GM23338 (cell line): ENCODE data around the gene CLEC1A.

Experiments
- CTCF ChIP-seq, 2 experiments: fragments of 200-600 bp in 1 of 2; sonication (generic) in 1 of 2; conservative IDR thresholded peaks; 2 replicates each; pipeline versions ENCODE4 v1.5.1 to v1.6.1; 2016 to 2017; ENCODE audit warnings: antibody characterized with exemption in 2 of 2, low read depth in 2 of 2, mild to moderate bottlenecking in 2 of 2, moderate library complexity in 1 of 2
- ETS1 ChIP-seq: IDR thresholded peaks from 2 replicates; pipeline ENCODE4 v1.6.1; 2016; ENCODE audit warnings: antibody characterized with exemption
- EZH2 ChIP-seq: fragments of 200-600 bp; sonication (generic); IDR thresholded peaks from one replicate; pipeline ENCODE4 v1.8.0; 2017; ENCODE audit warnings: antibody characterized with exemption, mild to moderate bottlenecking, low read depth; ENCODE audit not compliant: unreplicated experiment
- EZH2phosphoT487 ChIP-seq: fragments of 200-600 bp; sonication (generic); IDR thresholded peaks from one replicate; pipeline ENCODE4 v1.8.1; 2018; ENCODE audit warnings: antibody characterized with exemption; ENCODE audit not compliant: unreplicated experiment
- JUNB ChIP-seq: IDR thresholded peaks from one replicate; pipeline ENCODE4 v1.6.1; 2016; ENCODE audit warnings: antibody characterized with exemption; ENCODE audit not compliant: unreplicated experiment
- POLR2AphosphoS5 ChIP-seq: IDR thresholded peaks from 2 replicates; pipeline ENCODE4 v1.6.1; 2016; ENCODE audit warnings: antibody characterized with exemption, low read depth
- REST ChIP-seq: IDR thresholded peaks from one replicate; pipeline ENCODE4 v1.6.1; 2018; ENCODE audit warnings: antibody characterized with exemption; ENCODE audit not compliant: unreplicated experiment
- ZNF114 ChIP-seq: fragments of 250-450 bp; sonication (Bioruptor Pico); IDR thresholded peaks from 2 replicates; pipeline ENCODE4 v1.5.0; 2020; ENCODE audit warnings: mild to moderate bottlenecking, moderate library complexity
- ZNF331 ChIP-seq: fragments of 250-450 bp; sonication (Bioruptor Pico); IDR thresholded peaks from 2 replicates; pipeline ENCODE4 v1.5.0; 2020; ENCODE audit warnings: low read depth, mild to moderate bottlenecking, moderate library complexity

- TF ChIP-seq CTCF (conservative IDR thresholded peaks at IDR 0.05; ENCODE audit: low read depth in 2 of 2): no peak
- TF ChIP-seq ZNF331 (CRISPR knock-in tag): no peak
- TF ChIP-seq EZH2phosphoT487: no peak
- TF ChIP-seq REST: no peak
- no peak for TF ChIP-seq EZH2
- TF ChIP-seq ZNF114: no peak
- TF ChIP-seq JUNB: no peak
- no peak for TF ChIP-seq POLR2AphosphoS5
- TF ChIP-seq ETS1: no peak
These were observed 46.4 kb downstream of the CLEC1A start for GRCh38 chr12:10052193-10052913.
